ENCODE measurements around the gene GMDS.

GMDS gene

DNA sequence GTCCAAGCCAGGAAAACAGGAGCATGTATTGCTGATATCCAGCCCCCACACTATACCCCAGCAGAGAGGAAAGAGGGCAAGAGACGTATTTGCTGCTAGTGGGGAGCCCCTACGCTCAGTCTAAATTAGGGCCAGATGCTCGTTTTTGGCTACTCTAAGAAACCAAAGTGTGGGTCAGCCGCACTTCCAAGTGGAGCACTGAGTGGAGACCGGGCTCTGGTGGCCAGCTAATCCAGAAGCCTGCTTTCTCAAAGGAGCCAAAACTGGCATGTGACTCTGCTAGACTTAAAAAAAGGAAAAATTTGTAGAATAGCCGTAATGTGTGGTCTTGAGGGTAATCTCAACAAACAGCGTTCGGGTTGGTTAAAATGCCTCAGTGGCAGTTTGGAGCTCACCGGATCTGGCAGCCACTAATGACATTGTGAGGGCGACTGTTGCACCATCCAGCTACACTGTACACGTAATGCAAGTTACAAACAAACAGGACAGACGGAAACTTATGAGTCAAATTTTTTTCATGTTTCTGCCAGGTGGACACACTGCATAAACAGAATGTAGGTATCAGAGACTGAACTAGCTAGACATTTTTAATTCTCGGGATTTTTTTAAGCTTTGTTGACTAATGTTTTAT is 404.8 kb downstream of the GMDS start:
- DNase-seq (ENCODE audit: extremely low read depth, insufficient read length): no peak
- Histone ChIP-seq H3K27me3 (replicated peaks; ENCODE audit: control insufficient read depth, insufficient read depth, low read length) (no peaks in the 10 kb centered on the region), H3K4me3 (replicated peaks; ENCODE audit: low read depth, low read length) (no peak overlapping the region), H3K36me3 (ENCODE audit: control insufficient read depth, insufficient read depth, low read length) (no peaks in the 10 kb centered on the region)
- TF ChIP-seq, protein P1, sequence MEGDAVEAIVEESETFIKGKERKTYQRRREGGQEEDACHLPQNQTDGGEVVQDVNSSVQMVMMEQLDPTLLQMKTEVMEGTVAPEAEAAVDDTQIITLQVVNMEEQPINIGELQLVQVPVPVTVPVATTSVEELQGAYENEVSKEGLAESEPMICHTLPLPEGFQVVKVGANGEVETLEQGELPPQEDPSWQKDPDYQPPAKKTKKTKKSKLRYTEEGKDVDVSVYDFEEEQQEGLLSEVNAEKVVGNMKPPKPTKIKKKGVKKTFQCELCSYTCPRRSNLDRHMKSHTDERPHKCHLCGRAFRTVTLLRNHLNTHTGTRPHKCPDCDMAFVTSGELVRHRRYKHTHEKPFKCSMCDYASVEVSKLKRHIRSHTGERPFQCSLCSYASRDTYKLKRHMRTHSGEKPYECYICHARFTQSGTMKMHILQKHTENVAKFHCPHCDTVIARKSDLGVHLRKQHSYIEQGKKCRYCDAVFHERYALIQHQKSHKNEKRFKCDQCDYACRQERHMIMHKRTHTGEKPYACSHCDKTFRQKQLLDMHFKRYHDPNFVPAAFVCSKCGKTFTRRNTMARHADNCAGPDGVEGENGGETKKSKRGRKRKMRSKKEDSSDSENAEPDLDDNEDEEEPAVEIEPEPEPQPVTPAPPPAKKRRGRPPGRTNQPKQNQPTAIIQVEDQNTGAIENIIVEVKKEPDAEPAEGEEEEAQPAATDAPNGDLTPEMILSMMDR (IDR thresholded peaks at IDR 0.05; ENCODE audit: insufficient read depth, low read length, poor library complexity, severe bottlenecking): no peak

DNA sequence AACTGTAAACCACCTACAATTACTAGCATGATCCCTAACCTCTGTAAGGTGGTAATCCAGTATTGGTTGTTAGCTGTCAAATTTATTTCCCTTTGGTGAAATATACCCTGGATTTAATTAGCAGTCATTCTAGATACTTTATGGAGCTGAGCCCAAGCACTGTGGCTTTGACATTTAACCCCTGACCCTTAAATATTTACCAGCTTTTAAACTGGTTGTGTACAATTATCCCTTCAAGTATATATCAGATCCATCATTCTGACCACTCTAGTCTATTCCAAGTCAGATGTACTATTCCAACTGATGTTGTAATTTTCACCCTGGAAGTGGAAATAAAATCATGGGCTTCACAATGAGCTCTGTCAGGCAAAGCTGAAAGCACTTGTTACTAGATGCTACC is 406.0 kb downstream of the GMDS start:
- no peaks in the 10 kb centered on the region for H3K27me3 ChIP-seq (replicated peaks; ENCODE audit: control insufficient read depth, insufficient read depth, low read length)
- H3K36me3 ChIP-seq (ENCODE audit: control insufficient read depth, insufficient read depth, low read length): no peaks in the 10 kb centered on the region
- no peak for DNase-seq (ENCODE audit: extremely low read depth, insufficient read length)
- no peak overlapping the region for H3K4me3 ChIP-seq (replicated peaks; ENCODE audit: low read depth, low read length)
- TF ChIP-seq, protein P1 (IDR thresholded peaks at IDR 0.05; ENCODE audit: insufficient read depth, low read length, poor library complexity, severe bottlenecking): no peak

DNA sequence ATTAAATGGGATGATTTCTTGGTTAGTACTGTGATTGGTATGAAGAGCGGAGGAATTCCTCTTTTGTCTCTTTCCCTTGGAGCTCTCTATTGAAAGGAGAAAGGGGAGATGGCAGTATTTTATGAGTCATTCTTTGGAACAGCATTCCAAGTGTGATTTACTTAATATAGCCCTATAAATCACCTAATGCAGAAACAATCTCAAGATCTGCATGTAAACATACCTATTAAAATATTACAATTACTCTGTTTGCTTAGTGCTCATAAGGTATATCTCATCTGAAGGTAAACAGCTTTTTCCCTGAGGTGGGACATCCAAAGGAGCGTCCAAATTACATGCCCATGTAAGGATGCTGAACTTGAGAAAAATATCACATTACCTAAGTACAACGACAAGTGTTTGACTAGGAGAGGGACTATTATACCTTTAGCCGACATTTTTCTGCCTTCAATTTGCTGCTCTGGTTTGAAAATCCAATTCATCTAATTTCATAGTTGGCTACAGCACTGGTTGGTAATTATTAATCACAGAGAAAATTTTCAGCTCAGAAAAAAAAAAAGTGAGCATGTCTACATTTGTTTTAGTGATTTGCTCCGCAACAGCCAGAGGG is 406.7 kb downstream of the GMDS start:
- H3K4me3 ChIP-seq (replicated peaks; ENCODE audit: low read depth, low read length): no peak overlapping the region
- no peak for DNase-seq (ENCODE audit: extremely low read depth, insufficient read length)
- H3K36me3 ChIP-seq (ENCODE audit: control insufficient read depth, insufficient read depth, low read length): no peaks in the 10 kb centered on the region
- TF ChIP-seq, protein P1 (IDR thresholded peaks at IDR 0.05; ENCODE audit: insufficient read depth, low read length, poor library complexity, severe bottlenecking): no peak
- no peaks in the 10 kb centered on the region for H3K27me3 ChIP-seq (replicated peaks; ENCODE audit: control insufficient read depth, insufficient read depth, low read length)

DNA sequence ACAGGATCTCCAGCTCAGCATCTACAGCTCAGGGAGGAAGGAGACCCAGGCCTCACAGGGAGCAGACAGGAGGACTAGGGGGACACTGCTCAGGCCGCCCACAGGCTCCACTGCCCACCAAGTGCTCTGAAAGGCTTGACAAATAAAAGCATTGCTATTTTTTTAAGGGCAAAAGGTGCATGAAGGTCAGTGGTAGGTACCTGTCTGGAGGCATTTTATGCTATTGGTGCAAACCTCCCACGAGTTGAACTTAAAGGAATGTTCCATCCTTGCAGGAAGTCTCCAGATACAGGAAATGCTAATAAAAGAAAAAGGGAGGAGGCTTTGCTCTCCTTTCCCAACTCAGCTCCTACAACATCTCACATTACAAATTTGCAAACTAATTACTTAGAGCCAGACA is 407.6 kb downstream of the GMDS start:
- H3K27me3 ChIP-seq (replicated peaks; ENCODE audit: control insufficient read depth, insufficient read depth, low read length): no peaks in the 10 kb centered on the region
- no peak overlapping the region for H3K4me3 ChIP-seq (replicated peaks; ENCODE audit: low read depth, low read length)
- H3K36me3 ChIP-seq (ENCODE audit: control insufficient read depth, insufficient read depth, low read length): no peaks in the 10 kb centered on the region
- TF ChIP-seq, protein P1 (IDR thresholded peaks at IDR 0.05; ENCODE audit: insufficient read depth, low read length, poor library complexity, severe bottlenecking): no peak
- DNase-seq (ENCODE audit: extremely low read depth, insufficient read length): no peak

DNA sequence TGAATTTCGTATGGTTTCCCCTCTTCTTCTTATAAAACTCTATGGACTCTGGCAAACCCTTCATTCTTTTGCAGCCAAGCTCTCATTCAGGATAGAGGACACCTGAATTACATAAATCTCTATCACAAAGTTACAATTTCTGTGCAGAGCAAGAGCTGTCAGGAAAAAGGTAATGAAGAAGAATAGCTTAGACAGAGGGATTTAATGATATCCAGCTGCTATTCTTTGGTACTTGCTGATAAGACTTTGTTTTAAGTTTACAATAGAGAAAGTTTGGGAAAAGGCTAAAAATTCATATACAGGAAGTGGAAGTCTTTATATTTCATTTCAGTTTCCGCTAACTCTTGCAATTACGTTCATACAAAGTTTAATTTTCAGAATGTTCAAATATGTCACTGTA is 408.7 kb downstream of the GMDS start:
- no peak for DNase-seq (ENCODE audit: extremely low read depth, insufficient read length)

More for the DNA sequence above, 408.7 kb downstream of the GMDS start:
- H3K27me3 ChIP-seq (replicated peaks; ENCODE audit: control insufficient read depth, insufficient read depth, low read length): no peaks in the 10 kb centered on the region
- H3K4me3 ChIP-seq (replicated peaks; ENCODE audit: low read depth, low read length): no peak overlapping the region
- no peaks in the 10 kb centered on the region for H3K36me3 ChIP-seq (ENCODE audit: control insufficient read depth, insufficient read depth, low read length)
- TF ChIP-seq, protein P1 (IDR thresholded peaks at IDR 0.05; ENCODE audit: insufficient read depth, low read length, poor library complexity, severe bottlenecking): no peak
